ENCODE measurements around the gene MAGEA4. TPM values are rescaled to one million over a fixed set of nuclear protein-coding genes. Genes with fewer than 3 reads are reported as not detected.

Gene MAGEA4
- not detected in 2 replicates for total RNA-seq (2012; rRNA removed)
- polyA plus RNA-seq (2012; rRNA removed), result not detected in 2 replicates
- not detected in 2 replicates for polyA plus RNA-seq (2012; cell fraction: cytosol; rRNA removed)
- not detected in 2 replicates for polyA plus RNA-seq (2012; cell fraction: nucleus; rRNA removed; ENCODE audit: low replicate concordance)
- not detected for Bru-seq, nascent RNA
- not detected for BruChase-seq, experiment 1, labeled RNA remaining after a 6-hour chase
- BruChase-seq, experiment 2, labeled RNA remaining after a 2-hour chase, result not detected
- long read RNA-seq, result 0 reads

GRCh38 chrX:151912780-151913179 lies at the start of gene MAGEA4:
MAGEA4 (plus strand) TSS chrX:151912889; CDS start chrX:151923665, 10,776 bp downstream.
- intact Hi-C loops (cut with micrococcal nuclease) (no loop called here), dilution Hi-C loops (cut with HindIII; ENCODE audit: low sequenced_read_pairs, unreplicated experiment) (no loop called here), in situ Hi-C loops (cut with MboI; ENCODE audit: low sequenced_read_pairs) (no loop called here)
- Histone ChIP-seq H3K79me1 (ENCODE audit: low read depth in 1 of 2, low read length in 2 of 2) (no peaks in the 10 kb centered on the region), H2BK5ac (ENCODE audit: low read depth, low read length, poor library complexity, severe bottlenecking) (no peak within 1 kb of the TSS), H2BK15ac (ENCODE audit: low read depth, low read length) (no peak within 1 kb of the TSS), H3K4me1 (ENCODE audit: control insufficient read depth, insufficient read depth, low read length) (no peaks in the 10 kb centered on the region), H3K4me2 (ENCODE audit: low read depth, low read length) (no peak within 1 kb of the TSS), H2BK120ac (ENCODE audit: low read depth, low read length) (no peak within 1 kb of the TSS), H3K4ac (ENCODE audit: low read depth, low read length) (no peak within 1 kb of the TSS), H4K5ac (ENCODE audit: low read depth, low read length) (no peak within 1 kb of the TSS), H3K56ac (ENCODE audit: extremely low read depth, insufficient read depth, low read length) (no peak within 1 kb of the TSS), H2AK9ac (replicated peaks; ENCODE audit: low read depth, low read length, poor library complexity) (no peak within 1 kb of the TSS), H3K9ac (ENCODE audit: low read depth, low read length) (no peak within 1 kb of the TSS), H3K9me1 (ENCODE audit: insufficient read depth, low read length) (no peaks in the 10 kb centered on the region), H2AFZ (replicated peaks; ENCODE audit: low read length, poor library complexity) (no peak within 1 kb of the TSS), H4K20me1 (ENCODE audit: insufficient read depth, low read length) (no peaks in the 10 kb centered on the region), H3K4me3 (ENCODE audit: insufficient read depth, low read depth, low read length) (no peak within 1 kb of the TSS), H3K27ac (ENCODE audit: insufficient read depth, low read length) (no peak within 1 kb of the TSS), H2BK20ac (ENCODE audit: low read depth, low read length) (no peak within 1 kb of the TSS), H3K36me3 (ENCODE audit: control insufficient read depth, insufficient read depth, low read length) (no peaks in the 10 kb centered on the region), H3K23ac (ENCODE audit: low read depth, low read length) (no peak within 1 kb of the TSS), H4K8ac (ENCODE audit: low read depth in 2 of 2, low read length in 2 of 2) (no peak within 1 kb of the TSS), H3K27me3 (ENCODE audit: control insufficient read depth, insufficient read depth, low read length) (no peaks in the 10 kb centered on the region), H3K9me3 (ENCODE audit: control insufficient read depth, insufficient read depth, low read length) (peaks cover 5% of the 10 kb centered on the region; the same call in 1 of the 2 replicates), H3K14ac (replicated peaks; ENCODE audit: low read depth, low read length) (no peak within 1 kb of the TSS), H3K18ac (ENCODE audit: low read depth, low read length) (no peak within 1 kb of the TSS), H4K91ac (ENCODE audit: insufficient read depth, low read depth, low read length) (no peak within 1 kb of the TSS), H2AK5ac (ENCODE audit: low read depth, low read length) (no peak within 1 kb of the TSS)
- no TSS peak for BruUV-seq (replicated peaks)
- TF ChIP-seq BHLHE40 (IDR thresholded peaks at IDR 0.05; ENCODE audit: low read depth, low read length) (no peak), RAD21 (IDR thresholded peaks at IDR 0.05; ENCODE audit: low read length) (no peak), USF2 (IDR thresholded peaks at IDR 0.05; ENCODE audit: low read depth, low read length) (no peak), NFE2L2 (IDR thresholded peaks at IDR 0.05; ENCODE audit: low read depth, low read length) (no peak), SMC3 (IDR thresholded peaks at IDR 0.05; ENCODE audit: low read depth, low read length) (no peak), CEBPB (IDR thresholded peaks at IDR 0.05; ENCODE audit: low read depth, low read length) (no peak), POLR2A (IDR thresholded peaks at IDR 0.05; ENCODE audit: low read depth, low read length) (no peak), CHD1 (IDR thresholded peaks at IDR 0.05; ENCODE audit: low read depth, low read length) (no peak), MXI1 (IDR thresholded peaks at IDR 0.05; ENCODE audit: borderline replicate concordance, low read depth, low read length) (no peak), MAZ (IDR thresholded peaks at IDR 0.05; ENCODE audit: borderline replicate concordance, low read depth, low read length) (no peak), MAFK (IDR thresholded peaks at IDR 0.05; ENCODE audit: low read depth, low read length) (no peak)
- TF ChIP-seq, protein P1, sequence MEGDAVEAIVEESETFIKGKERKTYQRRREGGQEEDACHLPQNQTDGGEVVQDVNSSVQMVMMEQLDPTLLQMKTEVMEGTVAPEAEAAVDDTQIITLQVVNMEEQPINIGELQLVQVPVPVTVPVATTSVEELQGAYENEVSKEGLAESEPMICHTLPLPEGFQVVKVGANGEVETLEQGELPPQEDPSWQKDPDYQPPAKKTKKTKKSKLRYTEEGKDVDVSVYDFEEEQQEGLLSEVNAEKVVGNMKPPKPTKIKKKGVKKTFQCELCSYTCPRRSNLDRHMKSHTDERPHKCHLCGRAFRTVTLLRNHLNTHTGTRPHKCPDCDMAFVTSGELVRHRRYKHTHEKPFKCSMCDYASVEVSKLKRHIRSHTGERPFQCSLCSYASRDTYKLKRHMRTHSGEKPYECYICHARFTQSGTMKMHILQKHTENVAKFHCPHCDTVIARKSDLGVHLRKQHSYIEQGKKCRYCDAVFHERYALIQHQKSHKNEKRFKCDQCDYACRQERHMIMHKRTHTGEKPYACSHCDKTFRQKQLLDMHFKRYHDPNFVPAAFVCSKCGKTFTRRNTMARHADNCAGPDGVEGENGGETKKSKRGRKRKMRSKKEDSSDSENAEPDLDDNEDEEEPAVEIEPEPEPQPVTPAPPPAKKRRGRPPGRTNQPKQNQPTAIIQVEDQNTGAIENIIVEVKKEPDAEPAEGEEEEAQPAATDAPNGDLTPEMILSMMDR (conservative IDR thresholded peaks at IDR 0.05; ENCODE audit: low read depth, low read length), result no peak
- TF ChIP-seq, protein P2, sequence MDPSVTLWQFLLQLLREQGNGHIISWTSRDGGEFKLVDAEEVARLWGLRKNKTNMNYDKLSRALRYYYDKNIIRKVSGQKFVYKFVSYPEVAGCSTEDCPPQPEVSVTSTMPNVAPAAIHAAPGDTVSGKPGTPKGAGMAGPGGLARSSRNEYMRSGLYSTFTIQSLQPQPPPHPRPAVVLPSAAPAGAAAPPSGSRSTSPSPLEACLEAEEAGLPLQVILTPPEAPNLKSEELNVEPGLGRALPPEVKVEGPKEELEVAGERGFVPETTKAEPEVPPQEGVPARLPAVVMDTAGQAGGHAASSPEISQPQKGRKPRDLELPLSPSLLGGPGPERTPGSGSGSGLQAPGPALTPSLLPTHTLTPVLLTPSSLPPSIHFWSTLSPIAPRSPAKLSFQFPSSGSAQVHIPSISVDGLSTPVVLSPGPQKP (IDR thresholded peaks at IDR 0.05; ENCODE audit: borderline replicate concordance, low read depth, low read length), result no peak
- ChIA-PET POLR2A (ENCODE audit: unreplicated experiment) (no interaction called here), CTCF (no interaction called here)
- no CpG with 5 or more reads among the region's 11 CpGs for WGBS, 2 experiments (ENCODE audit: extremely low coverage in 2 of 2, insufficient read length in 1 of 2)
- DNase-seq (no peak), ATAC-seq (ENCODE audit: low read depth) (no peak)

Measured in IMR-90 (cell line).